ENCODE results near the gene STXBP6. TPM values are rescaled to one million over a fixed set of nuclear protein-coding genes. Genes with fewer than 3 reads are reported as not detected.

The STXBP6 gene
- total and polyA plus RNA-seq, 8 donors = 17.2 to 54.1 (median 47.1) TPM

DNA sequence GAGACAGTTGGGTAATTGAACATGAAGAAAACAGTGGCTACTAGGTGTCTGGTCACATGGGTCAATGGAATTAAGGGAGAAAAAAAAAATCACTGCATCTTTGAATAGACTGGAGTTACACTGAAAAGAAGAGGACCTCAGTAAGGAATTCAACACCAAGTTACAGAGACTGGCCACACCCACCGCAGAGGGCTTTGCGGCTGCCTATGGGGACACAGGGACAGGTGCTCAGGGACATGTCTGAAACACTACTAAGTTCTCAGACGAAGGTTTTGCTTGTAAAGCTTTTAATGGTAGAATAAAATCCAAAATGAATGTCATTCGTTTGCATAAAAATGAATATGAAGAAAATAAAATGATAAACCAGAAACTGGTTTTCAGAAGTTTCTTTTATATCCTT is 93.8 kb downstream of the STXBP6 start:
- TF ChIP-seq, protein P1, sequence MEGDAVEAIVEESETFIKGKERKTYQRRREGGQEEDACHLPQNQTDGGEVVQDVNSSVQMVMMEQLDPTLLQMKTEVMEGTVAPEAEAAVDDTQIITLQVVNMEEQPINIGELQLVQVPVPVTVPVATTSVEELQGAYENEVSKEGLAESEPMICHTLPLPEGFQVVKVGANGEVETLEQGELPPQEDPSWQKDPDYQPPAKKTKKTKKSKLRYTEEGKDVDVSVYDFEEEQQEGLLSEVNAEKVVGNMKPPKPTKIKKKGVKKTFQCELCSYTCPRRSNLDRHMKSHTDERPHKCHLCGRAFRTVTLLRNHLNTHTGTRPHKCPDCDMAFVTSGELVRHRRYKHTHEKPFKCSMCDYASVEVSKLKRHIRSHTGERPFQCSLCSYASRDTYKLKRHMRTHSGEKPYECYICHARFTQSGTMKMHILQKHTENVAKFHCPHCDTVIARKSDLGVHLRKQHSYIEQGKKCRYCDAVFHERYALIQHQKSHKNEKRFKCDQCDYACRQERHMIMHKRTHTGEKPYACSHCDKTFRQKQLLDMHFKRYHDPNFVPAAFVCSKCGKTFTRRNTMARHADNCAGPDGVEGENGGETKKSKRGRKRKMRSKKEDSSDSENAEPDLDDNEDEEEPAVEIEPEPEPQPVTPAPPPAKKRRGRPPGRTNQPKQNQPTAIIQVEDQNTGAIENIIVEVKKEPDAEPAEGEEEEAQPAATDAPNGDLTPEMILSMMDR (IDR thresholded peaks at IDR 0.05) = no peak
- ATAC-seq (no peak), DNase-seq (peak in 1 of 4 donors; percentile 37)
- Histone ChIP-seq H3K9me3 (no peaks in the 10 kb centered on the region), H3K4me3 (no peak overlapping the region), H3K4me1 (peaks cover 0 to 5% of the 10 kb centered on the region in 2 donors), H3K27me3 (no peaks in the 10 kb centered on the region), H3K36me3 (no peaks in the 10 kb centered on the region), H3K27ac (no peak overlapping the region)
- intact Hi-C loops (cut with DNase I) = no loop called here

DNA sequence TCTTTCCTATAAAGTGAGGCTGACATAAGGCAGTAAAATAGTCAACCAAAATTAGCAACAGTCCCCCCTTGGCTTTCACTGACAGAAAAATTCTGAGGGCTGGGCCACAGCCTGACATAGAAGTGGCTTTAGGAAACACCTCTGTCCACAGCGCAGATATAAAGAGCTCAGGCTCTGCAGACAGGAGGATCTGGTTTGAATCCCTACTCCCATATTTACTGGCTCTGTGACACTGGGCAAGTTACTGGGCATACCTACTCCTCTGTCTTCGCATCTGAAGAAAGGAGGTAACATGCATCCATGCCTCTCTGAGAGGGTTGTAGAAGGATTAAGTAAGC is 95.3 kb downstream of the STXBP6 start:
- intact Hi-C loops (cut with DNase I) = no loop called here
- no peak overlapping the region for H3K4me3 ChIP-seq
- no peaks in the 10 kb centered on the region for H3K9me3 ChIP-seq
- TF ChIP-seq, protein P1 (IDR thresholded peaks at IDR 0.05) = no peak
- ATAC-seq = no peak
- no peak overlapping the region for H3K27ac ChIP-seq
- peaks cover 0 to 5% of the 10 kb centered on the region in 2 donors for H3K4me1 ChIP-seq
- H3K27me3 ChIP-seq = no peaks in the 10 kb centered on the region
- no peaks in the 10 kb centered on the region for H3K36me3 ChIP-seq
- no peak for DNase-seq

DNA sequence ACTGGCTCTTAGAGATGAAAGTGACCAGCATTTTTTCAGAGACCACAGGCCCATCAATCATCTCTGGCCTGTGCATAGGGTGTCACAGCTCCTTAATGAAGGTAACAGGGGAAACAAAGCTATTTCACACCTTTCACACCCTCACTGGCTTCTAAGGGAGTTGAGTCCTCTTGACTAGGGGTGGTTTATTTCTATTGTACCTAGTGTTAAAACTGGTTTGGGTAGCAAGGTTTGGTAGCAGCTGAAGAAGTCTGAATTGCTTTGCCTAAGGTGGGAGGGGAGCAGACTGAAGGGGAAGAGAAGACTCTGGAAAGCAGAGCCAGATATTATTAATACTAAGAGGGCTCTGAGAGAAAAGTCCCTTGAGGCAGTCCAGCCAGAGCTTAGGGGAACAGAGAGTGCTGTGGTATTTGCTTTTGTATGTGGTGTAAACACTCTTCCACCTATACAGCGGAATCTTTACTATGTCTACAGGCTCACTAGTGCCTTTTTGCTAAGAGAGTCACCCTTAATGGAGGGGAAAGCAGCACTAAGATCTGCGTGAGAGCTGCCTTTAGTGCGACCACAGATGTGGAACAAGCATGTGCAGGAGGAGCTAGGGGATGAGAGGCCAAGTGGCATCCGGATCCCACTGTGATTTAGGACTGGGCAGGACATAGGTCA is 95.8 kb downstream of the STXBP6 start:
- no peaks in the 10 kb centered on the region for H3K27me3 ChIP-seq
- ATAC-seq (no peak), DNase-seq (peak in 1 of 4 donors; percentile 13)
- no peaks in the 10 kb centered on the region for H3K36me3 ChIP-seq
- TF ChIP-seq, protein P1 (IDR thresholded peaks at IDR 0.05) = no peak
- no peaks in the 10 kb centered on the region for H3K9me3 ChIP-seq
- peaks cover 0 to 3% of the 10 kb centered on the region in 2 donors for H3K4me1 ChIP-seq
- intact Hi-C loops (cut with DNase I) = no loop called here
- H3K4me3 ChIP-seq = no peak overlapping the region
- H3K27ac ChIP-seq = peak overlapping the region in 1 of 2 donors; percentile 3

DNA sequence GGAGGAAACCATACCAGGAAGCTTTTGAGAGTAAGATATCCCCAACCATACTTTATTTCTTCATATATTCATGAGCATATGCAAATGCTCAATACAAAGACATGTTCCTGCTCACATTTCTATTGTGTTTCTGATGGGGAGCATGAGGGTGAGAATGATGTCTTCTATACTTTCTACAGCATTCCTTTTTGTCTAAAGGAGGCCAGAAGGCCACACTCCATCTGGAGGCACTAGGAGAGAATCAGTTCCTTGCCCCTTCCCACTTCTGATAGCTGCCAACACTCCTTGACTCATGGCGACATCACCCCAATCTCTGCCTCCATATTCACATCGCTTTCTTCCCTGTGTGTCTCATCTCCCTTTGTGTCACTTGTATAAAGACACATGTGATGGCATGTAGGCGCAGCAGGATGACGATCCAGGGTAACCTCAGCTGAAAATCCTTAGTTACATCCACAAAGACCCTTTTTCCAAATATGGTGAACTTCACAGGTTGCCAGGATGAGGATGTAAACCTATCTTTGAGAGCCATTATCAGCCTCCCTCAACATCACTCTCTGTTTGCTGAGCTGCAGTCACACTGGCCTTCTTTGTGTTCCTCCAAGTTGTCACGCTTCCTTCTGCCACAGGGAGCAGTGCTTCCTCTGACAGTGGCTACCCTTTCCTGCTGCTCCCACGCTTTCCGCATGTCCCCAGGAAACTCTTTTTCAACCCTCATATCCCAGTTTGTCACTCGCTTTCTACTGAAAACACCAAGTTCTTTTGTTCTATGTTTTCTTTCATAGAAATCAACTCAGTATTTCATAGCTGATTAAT is 96.9 kb downstream of the STXBP6 start:
- no peak overlapping the region for H3K4me3 ChIP-seq
- no peaks in the 10 kb centered on the region for H3K36me3 ChIP-seq
- ATAC-seq = no peak
- TF ChIP-seq, protein P1 (IDR thresholded peaks at IDR 0.05) = no peak
- intact Hi-C loops (cut with DNase I) = no loop called here
- no peak for DNase-seq
- H3K27ac ChIP-seq = no peak overlapping the region
- H3K4me1 ChIP-seq = no peaks in the 10 kb centered on the region
- no peaks in the 10 kb centered on the region for H3K27me3 ChIP-seq
- no peaks in the 10 kb centered on the region for H3K9me3 ChIP-seq

DNA sequence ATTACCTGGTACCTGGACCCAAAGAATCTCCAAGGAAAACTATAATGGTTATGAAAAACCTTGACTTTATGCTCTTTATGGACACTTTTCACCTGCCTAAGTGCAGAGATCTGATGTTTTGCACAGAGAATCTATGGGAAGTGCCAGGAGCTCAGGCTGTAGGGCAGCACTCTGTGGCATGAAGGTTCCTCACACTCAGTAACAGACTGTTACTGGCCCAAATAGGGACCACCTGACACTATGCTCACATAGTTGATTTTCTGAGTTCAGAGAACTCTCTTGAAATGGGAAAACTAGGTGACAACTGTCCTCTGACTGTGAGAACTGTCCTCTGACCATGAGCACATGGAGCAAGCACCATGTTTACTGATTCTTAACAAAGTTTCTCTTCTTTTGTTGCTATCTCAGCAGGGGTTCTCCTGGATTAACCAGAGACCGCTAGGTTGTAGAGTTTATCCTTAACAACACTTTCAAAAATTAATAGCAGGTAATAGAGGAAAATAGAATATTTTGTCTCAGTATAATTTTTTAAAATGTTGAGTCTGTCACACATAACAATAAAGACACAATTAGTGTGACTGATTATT is 101.6 kb downstream of the STXBP6 start:
- TF ChIP-seq, protein P1 (IDR thresholded peaks at IDR 0.05) = no peak
- no peak overlapping the region for H3K27ac ChIP-seq

More for the DNA sequence above, 101.6 kb downstream of the STXBP6 start:
- Histone ChIP-seq H3K9me3 (no peaks in the 10 kb centered on the region), H3K4me1 (no peaks in the 10 kb centered on the region), H3K27me3 (no peaks in the 10 kb centered on the region), H3K36me3 (no peaks in the 10 kb centered on the region), H3K4me3 (no peak overlapping the region)
- ATAC-seq (no peak), DNase-seq (no peak)
- intact Hi-C loops (cut with DNase I) = no loop called here
